ENCODE measurements around the gene MSX2.
"Not testable (repeated sequence)": the region's sequence is repeated elsewhere in the genome, so short reads cannot be mapped to it uniquely, and the experiment has no call there.

MSX2 gene

GRCh38 chr5:174734571-174735497, 10.5 kb downstream of the MSX2 start:
- no peak for DNase-seq

- DNase-seq = no peak
Measured at GRCh38 chr5:174735498-174736330, 11.3 kb downstream of the MSX2 start.

GRCh38 chr5:174736331-174736721, 11.9 kb downstream of the MSX2 start:
- DNase-seq = no peak

- DNase-seq = no peak
Measured at GRCh38 chr5:174736777-174737176, 12.4 kb downstream of the MSX2 start.

- DNase-seq = no peak
Measured at GRCh38 chr5:174737330-174737729, 12.9 kb downstream of the MSX2 start.

- no peak for DNase-seq
Measured at GRCh38 chr5:174741352-174741751, 17.0 kb downstream of the MSX2 start.

GRCh38 chr5:174744896-174745295, 20.5 kb downstream of the MSX2 start:
- DNase-seq = no peak

- no peak for DNase-seq
Measured at GRCh38 chr5:174745590-174746103, 21.3 kb downstream of the MSX2 start.

- DNase-seq = no peak
Measured at GRCh38 chr5:174750711-174751110, 26.3 kb downstream of the MSX2 start.

GRCh38 chr5:174751154-174752000, 27.0 kb downstream of the MSX2 start:
- DNase-seq = no peak

- DNase-seq = no peak
Measured at GRCh38 chr5:174752121-174752520, 27.7 kb downstream of the MSX2 start.

GRCh38 chr5:174755106-174755505, 30.7 kb downstream of the MSX2 start:
- DNase-seq = no peak

- DNase-seq = no peak
Measured at GRCh38 chr5:174759091-174759490, 34.7 kb downstream of the MSX2 start.

- no peak for DNase-seq
Measured at GRCh38 chr5:174760721-174761120, 36.3 kb downstream of the MSX2 start.

GRCh38 chr5:174761341-174761740, 37.0 kb downstream of the MSX2 start:
- DNase-seq = not testable (repeated sequence)

GRCh38 chr5:174764309-174764708, 39.9 kb downstream of the MSX2 start:
- no peak for DNase-seq

GRCh38 chr5:174765540-174765939, 41.2 kb downstream of the MSX2 start:
- DNase-seq = no peak

- no peak for DNase-seq
Measured at GRCh38 chr5:174767670-174768069, 43.3 kb downstream of the MSX2 start.

- DNase-seq = no peak
Measured at GRCh38 chr5:174769005-174769404, 44.6 kb downstream of the MSX2 start.

GRCh38 chr5:174773371-174773770, 49.0 kb downstream of the MSX2 start:
- DNase-seq = no peak

GRCh38 chr5:174775081-174775480, 50.7 kb downstream of the MSX2 start:
- DNase-seq = no peak

- DNase-seq = no peak
Measured at GRCh38 chr5:174777111-174777510, 52.7 kb downstream of the MSX2 start.

- no peak for DNase-seq
Measured at GRCh38 chr5:174777583-174777982, 53.2 kb downstream of the MSX2 start.
